ENCODE results near the gene KDM7A. TPM values are rescaled to one million over a fixed set of nuclear protein-coding genes. Genes with fewer than 3 reads are reported as not detected.
"Not testable (repeated sequence)": the region's sequence is repeated elsewhere in the genome, so short reads cannot be mapped to it uniquely, and the experiment has no call there.

Gene KDM7A
- total RNA-seq, 1 donor from 2014 or later, result 7.6 TPM

DNA sequence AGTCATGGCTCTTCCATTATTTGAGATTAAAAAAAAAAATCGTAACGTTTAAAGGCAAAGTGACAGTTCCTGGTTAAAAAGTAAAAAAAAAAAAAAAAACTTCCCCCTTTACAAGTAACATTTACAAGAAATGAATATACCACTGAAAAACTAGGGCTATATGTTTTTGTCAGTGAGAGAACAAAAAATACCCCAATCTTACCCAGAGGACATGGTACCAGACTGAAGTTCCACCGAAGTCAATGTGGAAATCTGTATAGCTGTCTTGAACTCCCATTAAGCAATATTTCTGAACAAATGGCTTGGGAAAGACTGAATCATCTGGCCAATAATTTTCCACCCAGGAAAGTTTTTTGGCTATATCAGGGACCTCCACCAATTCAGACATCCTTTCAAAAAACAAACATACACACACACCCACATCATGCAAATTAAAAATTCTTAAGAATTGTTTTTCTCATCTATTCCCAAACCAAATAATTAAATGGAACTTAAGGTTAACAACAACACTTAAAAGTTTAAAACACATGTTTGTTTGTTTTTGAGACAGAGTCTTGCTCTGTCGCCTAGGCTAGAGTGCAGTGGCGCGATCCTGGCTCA lies 50.2 kb downstream of the KDM7A start:
- DNase-seq (ENCODE audit: low read depth), result no peak
- TF ChIP-seq, protein P1, sequence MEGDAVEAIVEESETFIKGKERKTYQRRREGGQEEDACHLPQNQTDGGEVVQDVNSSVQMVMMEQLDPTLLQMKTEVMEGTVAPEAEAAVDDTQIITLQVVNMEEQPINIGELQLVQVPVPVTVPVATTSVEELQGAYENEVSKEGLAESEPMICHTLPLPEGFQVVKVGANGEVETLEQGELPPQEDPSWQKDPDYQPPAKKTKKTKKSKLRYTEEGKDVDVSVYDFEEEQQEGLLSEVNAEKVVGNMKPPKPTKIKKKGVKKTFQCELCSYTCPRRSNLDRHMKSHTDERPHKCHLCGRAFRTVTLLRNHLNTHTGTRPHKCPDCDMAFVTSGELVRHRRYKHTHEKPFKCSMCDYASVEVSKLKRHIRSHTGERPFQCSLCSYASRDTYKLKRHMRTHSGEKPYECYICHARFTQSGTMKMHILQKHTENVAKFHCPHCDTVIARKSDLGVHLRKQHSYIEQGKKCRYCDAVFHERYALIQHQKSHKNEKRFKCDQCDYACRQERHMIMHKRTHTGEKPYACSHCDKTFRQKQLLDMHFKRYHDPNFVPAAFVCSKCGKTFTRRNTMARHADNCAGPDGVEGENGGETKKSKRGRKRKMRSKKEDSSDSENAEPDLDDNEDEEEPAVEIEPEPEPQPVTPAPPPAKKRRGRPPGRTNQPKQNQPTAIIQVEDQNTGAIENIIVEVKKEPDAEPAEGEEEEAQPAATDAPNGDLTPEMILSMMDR (conservative IDR thresholded peaks at IDR 0.05; ENCODE audit: low read depth, low read length), result no peak
- no peak overlapping the region for H3K4me3 ChIP-seq (ENCODE audit: low read depth, low read length)

DNA sequence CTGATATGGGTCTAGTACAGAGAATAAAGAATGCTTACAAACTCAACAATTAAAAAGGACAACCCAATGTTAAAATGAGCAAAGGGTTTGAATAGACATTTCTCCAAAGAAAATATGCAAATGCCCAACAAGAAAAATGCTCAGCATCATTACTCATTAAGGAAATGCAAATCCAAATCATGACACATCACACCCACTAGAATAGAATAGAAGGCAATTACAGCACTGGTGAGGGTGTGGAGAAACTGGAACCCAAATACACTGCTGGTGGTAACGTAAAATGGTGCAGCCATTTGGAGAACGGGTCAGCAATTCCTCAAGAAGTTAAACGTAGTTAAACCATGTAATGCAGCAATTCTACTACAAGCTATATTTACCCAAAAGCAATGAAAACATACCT lies 53.8 kb downstream of the KDM7A start:
- TF ChIP-seq, protein P1 (conservative IDR thresholded peaks at IDR 0.05; ENCODE audit: low read depth, low read length), result no peak
- no peak overlapping the region for H3K4me3 ChIP-seq (ENCODE audit: low read depth, low read length)
- no peak for DNase-seq (ENCODE audit: low read depth)

DNA sequence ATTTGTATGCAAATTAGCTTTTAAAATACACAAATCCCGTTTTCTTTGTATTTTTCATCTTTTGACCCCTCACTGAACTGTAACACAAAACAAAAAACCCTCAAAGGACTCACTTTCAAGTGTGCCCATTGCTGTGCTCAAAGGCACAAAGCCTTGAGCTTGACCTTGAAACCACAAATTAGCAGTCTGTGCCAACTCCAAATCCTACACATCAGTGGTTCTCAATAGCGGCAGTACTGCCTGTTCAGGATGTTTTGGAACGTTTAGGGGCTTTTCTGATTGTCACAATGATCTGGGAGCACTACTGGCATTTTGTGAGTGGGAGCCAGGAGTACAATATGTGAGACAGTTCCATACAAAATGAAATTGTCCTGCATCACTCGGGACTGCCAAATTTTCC lies 55.5 kb downstream of the KDM7A start:
- DNase-seq (ENCODE audit: low read depth), result peak; percentile 7
- H3K4me3 ChIP-seq (ENCODE audit: low read depth, low read length), result no peak overlapping the region
- TF ChIP-seq, protein P1 (conservative IDR thresholded peaks at IDR 0.05; ENCODE audit: low read depth, low read length), result no peak

DNA sequence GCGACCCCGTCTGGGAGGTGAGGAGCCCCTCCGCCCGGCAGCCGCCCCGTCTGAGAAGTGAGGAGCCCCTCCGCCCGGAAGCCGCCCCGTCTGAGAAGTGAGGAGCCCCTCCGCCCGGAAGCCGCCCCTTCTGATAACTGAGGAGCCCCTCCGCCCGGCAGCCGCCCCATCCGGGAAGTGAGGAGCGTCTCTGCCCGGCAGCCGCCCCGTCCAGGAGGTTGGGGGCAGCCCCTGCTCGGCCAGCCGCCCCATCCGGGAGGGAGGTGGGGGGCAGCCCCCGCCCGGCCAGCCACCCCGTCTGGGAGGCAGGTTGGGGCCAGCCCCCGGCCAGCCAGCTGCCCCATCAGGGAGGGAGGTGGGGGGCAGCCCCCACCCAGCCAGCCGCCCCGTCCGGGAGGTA lies 62.0 kb downstream of the KDM7A start:
- H3K4me3 ChIP-seq (ENCODE audit: low read depth, low read length); DNase-seq (ENCODE audit: low read depth): not testable (repeated sequence)

DNA sequence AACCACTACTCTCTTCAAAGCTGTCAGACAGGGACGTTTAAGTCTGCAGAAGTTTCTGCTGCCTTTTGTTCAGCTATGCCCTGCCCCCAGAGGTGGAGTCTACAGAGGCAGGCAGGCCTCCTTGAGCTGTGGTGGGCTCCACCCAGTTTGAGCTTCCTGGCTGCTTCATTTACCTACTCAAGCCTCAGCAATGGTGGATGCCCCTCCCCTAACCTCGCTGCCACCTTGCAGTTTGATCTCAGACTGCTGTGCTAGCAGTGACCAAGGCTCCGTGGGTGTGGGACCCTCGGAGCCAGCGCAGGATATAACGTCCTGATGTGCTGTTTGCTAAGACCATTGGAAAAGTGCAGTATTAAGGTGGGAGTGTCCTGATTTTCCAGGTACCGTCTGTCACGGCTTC lies 68.0 kb downstream of the KDM7A start:
- H3K4me3 ChIP-seq (ENCODE audit: low read depth, low read length); DNase-seq (ENCODE audit: low read depth): not testable (repeated sequence)

DNA sequence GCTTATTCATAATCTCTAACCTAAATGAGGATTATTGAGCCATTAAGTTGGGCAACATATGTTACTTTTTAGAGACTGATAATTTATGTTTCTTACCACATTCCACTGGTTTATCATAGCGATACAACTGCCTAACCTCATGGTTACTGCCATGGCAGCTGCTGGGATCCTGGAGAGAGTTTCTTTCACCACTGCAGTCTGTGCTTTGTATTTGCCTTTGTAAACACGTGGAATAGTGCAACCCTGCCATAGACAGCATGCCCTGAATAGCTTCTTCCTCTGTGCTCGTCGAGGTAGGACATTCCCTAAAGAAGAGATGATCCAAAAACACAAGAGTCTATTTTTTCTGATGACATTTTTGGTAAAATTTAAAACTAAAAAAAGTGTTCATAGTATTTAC lies 80.3 kb downstream of the KDM7A start:
- TF ChIP-seq, protein P1 (conservative IDR thresholded peaks at IDR 0.05; ENCODE audit: low read depth, low read length), result no peak
- DNase-seq (ENCODE audit: low read depth), result no peak
- no peak overlapping the region for H3K4me3 ChIP-seq (ENCODE audit: low read depth, low read length)

DNA sequence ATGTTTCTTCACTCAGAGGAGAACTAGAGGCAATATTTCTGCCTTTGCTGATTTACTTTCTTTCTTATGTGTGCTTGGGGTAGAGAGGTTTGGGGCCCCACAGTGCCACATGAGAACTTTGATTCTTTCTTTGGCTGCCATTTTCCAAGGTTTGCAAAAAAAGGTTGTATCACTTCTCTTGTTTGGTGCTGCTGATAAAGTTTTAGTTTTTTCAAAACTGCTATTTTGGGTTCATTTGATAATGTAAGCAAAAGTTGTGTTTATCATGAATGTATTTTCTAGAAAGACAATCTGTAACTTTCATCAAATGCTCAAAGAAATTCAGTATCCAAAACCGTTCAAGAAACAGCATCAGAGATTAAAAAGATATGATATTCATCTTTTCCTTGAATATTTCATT lies 83.4 kb downstream of the KDM7A start:
- no peak overlapping the region for H3K4me3 ChIP-seq (ENCODE audit: low read depth, low read length)
- no peak for DNase-seq (ENCODE audit: low read depth)
- TF ChIP-seq, protein P1 (conservative IDR thresholded peaks at IDR 0.05; ENCODE audit: low read depth, low read length), result no peak

DNA sequence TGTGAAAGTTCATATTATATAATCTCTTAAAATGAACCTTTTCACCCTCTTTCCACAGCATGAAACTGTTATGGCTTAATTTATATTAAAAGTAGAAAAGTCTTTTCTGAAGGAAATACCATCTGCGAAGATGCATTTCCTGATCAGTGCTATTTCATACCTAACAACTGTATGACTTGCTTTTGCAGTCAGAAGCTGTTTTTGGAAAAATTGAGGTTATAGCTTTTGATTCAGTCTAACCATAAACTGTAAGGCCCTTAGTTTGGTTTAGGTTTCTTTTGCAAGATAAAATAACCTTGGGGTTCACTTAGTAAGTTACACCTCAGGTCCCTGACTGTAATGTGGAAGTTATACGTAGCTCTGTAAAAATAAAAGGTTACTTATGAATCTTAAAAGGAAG lies 91.3 kb downstream of the KDM7A start:
- TF ChIP-seq, protein P1 (conservative IDR thresholded peaks at IDR 0.05; ENCODE audit: low read depth, low read length), result no peak
- no peak overlapping the region for H3K4me3 ChIP-seq (ENCODE audit: low read depth, low read length)
- no peak for DNase-seq (ENCODE audit: low read depth)

All from epithelial cell of proximal tubule (primary cell).